K562 (cell line): ENCODE data around the gene FDX2. TPM values are rescaled to one million over a fixed set of nuclear protein-coding genes. Genes with fewer than 3 reads are reported as not detected.
A peak's percentile ranks its signal among the peaks of the same experiment; 100 is the strongest.

ENCODE experiments used
- DIDO1 ChIP-seq: fragments of 450-650 bp; IDR thresholded peaks from 2 replicates; pipeline ENCODE4 v1.6.1; 2016; ENCODE audit warnings: low read depth, missing biosample characterization, missing genetic modification characterization
- E2F1 ChIP-seq: sonication (generic); formaldehyde crosslinking; IDR thresholded peaks from 2 replicates; pipeline ENCODE4 v1.8.1; 2023; ENCODE audit warnings: mild to moderate bottlenecking, missing genetic modification reagents, moderate library complexity
- FOXK2 ChIP-seq, 2 experiments: fragments of 450-650 bp; IDR thresholded peaks in 1 of 2; conservative IDR thresholded peaks in 1 of 2; 2 replicates each; pipeline ENCODE4 v1.6.1; 2016; ENCODE audit warnings: low read depth in 2 of 2, mild to moderate bottlenecking in 1 of 2
- HDGF ChIP-seq: fragments of 450-650 bp; IDR thresholded peaks from 2 replicates; pipeline ENCODE4 v1.6.1; 2016
- PHTF2 ChIP-seq: fragments of 250-450 bp; sonication (Bioruptor Pico); IDR thresholded peaks from 2 replicates; pipeline ENCODE4 v1.5.0; 2021; ENCODE audit warnings: mild to moderate bottlenecking
- SPI1 ChIP-seq: IDR thresholded peaks from 2 replicates; pipeline ENCODE4 v1.6.1; 2011; ENCODE audit warnings: low read depth, low read length, control low read depth, borderline replicate concordance
- TFE3 ChIP-seq: fragments of 450-650 bp; formaldehyde crosslinking; IDR thresholded peaks from 2 replicates; pipeline ENCODE4 v1.4.0; 2020; ENCODE audit warnings: mild to moderate bottlenecking, mixed read lengths
- THAP12 ChIP-seq: fragments of 250-450 bp; sonication (Bioruptor Pico); IDR thresholded peaks from 2 replicates; pipeline ENCODE4 v1.9.0; 2021; ENCODE audit warnings: mild to moderate bottlenecking, inconsistent platforms
- ZFP91 ChIP-seq: sonication (generic); formaldehyde crosslinking; IDR thresholded peaks from 2 replicates; pipeline ENCODE4 v1.8.0; 2022; ENCODE audit warnings: mild to moderate bottlenecking, missing genetic modification reagents
- ZNF277 ChIP-seq: fragments of 250-450 bp; sonication (Bioruptor Pico); IDR thresholded peaks from 2 replicates; pipeline ENCODE4 v1.8.0; 2022; ENCODE audit warnings: inconsistent platforms, mild to moderate bottlenecking, moderate library complexity, borderline replicate concordance
- ZNF609 ChIP-seq: sonication (generic); formaldehyde crosslinking; IDR thresholded peaks from 2 replicates; pipeline ENCODE4 v1.8.1; 2023; ENCODE audit warnings: missing genetic modification reagents, mild to moderate bottlenecking, borderline replicate concordance
- ZSCAN29 ChIP-seq: fragments of 450-650 bp; IDR thresholded peaks from 2 replicates; pipeline ENCODE4 v1.6.1; 2017
- polyA plus RNA-seq, 8 experiments: library from polyadenylated mRNA; depleted of rRNA in 4 of 8; stranded (reverse) in 5 of 8; unstranded in 3 of 8; fragments of >200 nt; fragmentation: Nextera tagmentation in 2 of 8; fragmentation: Illumina TruSeq in 1 of 8; extraction: Ambion mirVana in 2 of 8; extraction: Trizol in 1 of 8; gene quantifications; 2 replicates each; pipeline versions ENCODE4 v1.2.1 to v1.2.3, GENCODE V29; 2011 to 2014; ENCODE audit warnings: inconsistent platforms in 1 of 8, missing spikeins in 1 of 8
- total RNA-seq, 7 experiments: library from RNA; depleted of rRNA in 6 of 7; stranded (reverse); fragments of >200 nt in 6 of 7; fragmentation: Illumina TruSeq in 2 of 7; extraction: Trizol in 2 of 7; gene quantifications; 2 replicates each; pipeline versions ENCODE4 v1.2.1 to v1.2.3, GENCODE V29; 2011 to 2021; ENCODE audit warnings: low replicate concordance in 1 of 7

FDX2 gene
- total and polyA plus RNA-seq, 9 of the 15 experiments (the other 6 are each of a cell fraction or from before 2014, with no cell fraction given) = 2.5 to 49.8 (median 29.7) TPM

- TF ChIP-seq ZNF609 (peak; percentile 89; the same call in 1 of the 2 replicates), THAP12 (CRISPR knock-in tag) (no peak), HDGF (0 out of 2 replicates have a peak, but pooled peaks have one; percentile 56), E2F1 (CRISPR knock-in tag) (no peak), FOXK2 (conservative IDR thresholded peaks at IDR 0.05 in 1 of 2, IDR thresholded peaks at IDR 0.05 in 1 of 2; ENCODE audit: low read depth in 2 of 2) (no peak; a peak in 3 of 4 replicates), ZFP91 (peak; percentile 71), TFE3 (no peak), SPI1 (peak; percentile 69), PHTF2 (CRISPR knock-in tag) (no peak), ZSCAN29 (no peak), ZNF277 (CRISPR knock-in tag) (no peak), DIDO1 (tag) (no peak)
Observed at GRCh38 chr19:10299545-10300458, 16.0 kb downstream of the FDX2 start (continued).
